ENCODE measurements around the gene TRA2B.

TRA2B gene

GRCh38 chr3:185949515-185949914, 11.7 kb upstream of the TRA2B start:
- DNase-seq = no peak

DNA sequence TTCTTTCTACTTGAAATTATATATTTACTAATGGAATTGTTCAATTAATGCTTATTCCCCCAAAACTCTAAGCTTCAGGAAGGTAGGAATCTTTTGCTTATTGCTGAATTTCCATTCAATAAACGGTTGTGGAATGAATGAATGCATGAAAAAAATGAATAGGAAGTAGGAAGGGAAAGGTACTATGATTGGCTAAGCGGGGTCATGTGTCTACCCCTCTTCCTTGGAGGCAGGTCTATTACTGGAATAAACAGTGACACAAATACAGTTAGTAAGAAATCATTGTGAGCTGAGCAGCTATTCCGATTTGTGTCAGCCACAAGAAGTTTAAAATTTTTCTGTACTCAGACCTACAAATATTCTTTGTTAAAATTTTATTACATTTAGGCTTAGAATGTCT, 10.5 kb upstream of the TRA2B start:
- DNase-seq = no peak

GRCh38 chr3:185943760-185944106, 5.9 kb upstream of the TRA2B start:
- no peak for DNase-seq

GRCh38 chr3:185942907-185943759, 5.3 kb upstream of the TRA2B start:
- peak; percentile 89 for DNase-seq

DNA sequence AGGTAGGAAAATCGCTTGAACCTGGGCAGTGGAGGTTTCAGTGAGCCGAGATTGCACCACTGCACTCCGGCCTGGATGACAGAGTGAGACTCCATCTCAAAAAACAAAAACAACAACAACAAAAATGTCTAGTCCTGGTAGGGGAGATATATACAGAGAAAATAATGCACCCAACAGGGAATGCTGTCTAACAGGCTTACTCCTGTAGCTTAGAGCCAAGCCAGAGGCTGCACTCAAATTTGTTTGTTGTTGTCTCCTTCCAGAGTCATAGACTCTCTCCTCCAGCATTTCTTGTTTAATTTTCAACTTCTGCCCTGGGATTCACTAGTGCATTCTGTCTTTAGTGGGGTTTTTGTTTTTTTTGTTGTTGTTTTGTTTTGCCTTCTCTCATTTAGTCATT, 4.6 kb upstream of the TRA2B start:
- no peak for DNase-seq

DNA sequence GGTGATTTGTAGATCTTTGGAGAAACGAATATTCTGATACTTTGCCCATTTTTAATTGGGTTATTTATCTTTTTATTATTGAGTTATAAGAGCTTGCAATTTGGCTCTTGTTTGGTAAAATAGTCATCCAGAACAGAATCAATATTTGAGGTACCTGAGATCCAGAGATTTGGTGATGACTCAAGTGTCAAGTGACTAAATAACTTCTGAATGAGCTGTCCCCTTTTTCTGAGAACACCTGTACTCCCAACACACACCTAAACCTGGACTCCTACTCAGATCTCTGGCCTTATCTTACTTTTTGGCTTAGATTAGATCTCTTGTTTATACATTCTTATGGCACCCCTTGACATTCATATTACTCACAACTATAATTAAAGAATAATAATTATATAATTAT, 3.1 kb upstream of the TRA2B start:
- DNase-seq = no peak

DNA sequence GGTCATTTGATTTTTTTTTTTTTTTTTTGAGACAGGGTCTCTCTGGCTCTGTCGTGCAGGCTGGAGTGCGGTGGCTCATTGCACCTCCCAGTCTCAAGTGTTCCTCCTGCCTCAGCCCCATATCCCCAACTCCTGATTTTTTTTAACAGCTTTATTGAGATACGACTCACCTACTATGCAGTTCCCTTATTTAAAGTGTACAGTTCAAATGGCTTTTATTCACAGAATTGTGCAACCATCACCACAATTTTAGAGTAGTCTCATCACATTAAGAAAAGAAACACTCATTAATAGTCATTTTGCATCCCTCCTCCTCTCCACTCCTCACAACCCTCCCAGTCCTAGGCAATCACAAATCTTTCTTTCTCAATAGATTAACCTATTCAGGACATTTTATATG, 1.9 kb upstream of the TRA2B start:
- DNase-seq = no peak

DNA sequence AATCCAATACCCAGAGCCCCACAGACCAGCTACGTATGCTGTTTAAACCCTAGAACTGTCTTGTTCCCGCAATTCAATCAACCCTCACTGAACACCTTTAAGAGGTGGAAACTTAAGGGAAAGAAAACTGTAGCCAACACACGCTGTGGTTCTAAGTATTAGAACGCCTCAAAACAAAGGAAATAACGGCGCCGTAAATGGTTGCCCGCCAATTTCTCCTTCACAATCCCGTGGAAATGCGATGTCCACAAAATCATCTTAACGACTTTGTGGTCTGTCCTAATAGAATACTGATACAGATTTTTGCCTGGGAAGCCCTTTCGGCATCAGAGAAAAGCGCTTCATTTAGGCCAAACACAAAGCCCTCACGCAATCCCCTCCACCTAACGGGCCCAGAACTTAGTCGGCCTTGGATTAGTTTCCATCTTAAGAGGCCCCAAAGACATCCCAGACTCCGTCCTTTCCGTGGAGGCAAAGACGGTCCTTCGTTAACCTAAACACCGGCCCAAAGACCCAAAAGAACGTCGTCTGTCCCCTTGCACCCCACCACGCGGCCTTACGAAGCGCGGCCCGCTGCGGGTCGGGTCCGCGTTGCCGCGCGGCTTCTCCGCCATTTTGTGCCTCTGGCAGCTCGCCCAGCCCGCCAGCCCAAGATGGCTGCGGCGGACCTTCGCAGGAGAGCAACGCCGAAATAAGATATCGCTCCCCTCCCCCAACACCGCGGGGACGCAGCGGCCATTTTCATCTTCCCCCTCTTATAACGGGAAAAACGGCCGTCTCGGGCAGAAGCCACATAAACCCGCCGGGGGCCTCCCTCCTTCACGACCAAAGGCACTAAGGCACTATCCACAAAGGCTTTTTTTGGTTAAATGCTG, 763 bp downstream of the TRA2B start:
- DNase-seq = peak; percentile 88

GRCh38 chr3:185936273-185936629, 1.6 kb downstream of the TRA2B start:
- DNase-seq = no peak

- no peak for DNase-seq
These were observed 2.1 kb downstream of the TRA2B start for GRCh38 chr3:185935465-185936272.

DNA sequence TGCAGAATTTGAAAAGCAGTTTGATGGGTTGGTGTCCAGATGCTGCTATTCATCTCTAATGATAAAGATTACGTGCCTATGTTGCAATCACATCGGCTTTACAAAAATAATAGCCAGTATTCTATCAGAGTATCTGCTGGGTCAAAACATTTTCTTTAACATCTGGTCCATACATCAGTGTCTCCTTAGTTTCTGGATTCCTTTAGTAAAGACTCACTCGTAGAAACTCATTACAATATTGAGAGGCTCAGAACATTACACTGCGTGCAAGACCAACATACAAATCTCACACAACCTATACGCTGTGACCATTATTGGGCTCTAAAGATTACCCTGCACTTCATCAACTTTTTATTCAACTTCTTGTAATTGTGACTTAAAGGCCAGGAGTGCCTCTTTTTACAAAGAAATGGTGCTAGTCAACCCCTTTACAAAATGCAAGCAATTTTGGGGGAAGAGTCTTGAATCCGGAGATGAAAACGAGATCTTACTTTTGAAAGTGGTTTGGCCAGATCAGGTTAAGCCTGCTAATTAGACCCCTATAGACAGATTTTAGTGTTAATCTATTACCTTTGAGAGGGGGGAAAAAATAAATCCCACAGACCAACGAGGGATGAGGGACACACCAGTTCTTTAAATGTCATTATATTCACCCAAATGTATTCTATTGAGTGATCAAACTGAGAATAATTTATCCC, 2.9 kb downstream of the TRA2B start:
- DNase-seq = no peak

DNA sequence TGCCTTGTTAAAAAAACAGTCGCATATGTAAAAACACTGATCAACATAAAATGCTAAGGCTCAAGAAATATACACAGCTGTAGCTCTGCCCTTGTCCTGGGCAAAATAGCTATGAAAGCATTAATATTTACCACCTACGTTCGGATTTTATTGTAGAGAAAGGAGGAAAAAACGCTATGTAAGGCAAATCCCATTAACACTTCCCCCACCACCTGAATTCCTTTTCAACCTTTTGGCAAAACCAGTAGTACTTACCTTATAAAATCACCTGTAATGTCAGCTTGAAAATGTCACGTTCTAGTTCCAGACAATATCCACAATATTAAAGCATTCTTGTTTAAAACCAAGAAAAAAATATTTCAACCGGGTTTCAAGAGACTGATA, 3.6 kb downstream of the TRA2B start:
- DNase-seq = no peak

GRCh38 chr3:185933374-185934173, 4.2 kb downstream of the TRA2B start:
- no peak for DNase-seq

GRCh38 chr3:185931777-185932612, 5.8 kb downstream of the TRA2B start:
- DNase-seq = no peak

- DNase-seq = no peak
These were observed 7.3 kb downstream of the TRA2B start for GRCh38 chr3:185930393-185931107.

- no peak for DNase-seq
These were observed 8.3 kb downstream of the TRA2B start for GRCh38 chr3:185929192-185930151.

GRCh38 chr3:185928496-185928895, 9.3 kb downstream of the TRA2B start:
- DNase-seq = no peak

GRCh38 chr3:185927501-185928200, 10.2 kb downstream of the TRA2B start:
- no peak for DNase-seq

Data from CD4-positive, alpha-beta T cell treated with Interleukin-6 for 4 hours (primary cell).